Right ventricle myocardium superior (tissue), 1 donor: ENCODE data around the gene CCL23. TPM values are rescaled to one million over a fixed set of nuclear protein-coding genes. Genes with fewer than 3 reads are reported as not detected.
A peak's percentile ranks its signal among the peaks of the same experiment; 100 is the strongest.

Source experiments
- ATAC-seq: fragments of 200-7000 bp; cut with Tn5 transposase; one replicate; pipeline ENCODE4 v1.9.1; 2020; ENCODE audit warnings: mild to moderate bottlenecking; ENCODE audit not compliant: poor library complexity
- DNase-seq: peaks from one replicate; pipeline ENCODE4 v3.0.0-alpha.2; 2020
- intact Hi-C: fragments of 100-400 bp; cut with DNase I; formaldehyde crosslinking; loops from one replicate; pipeline ENCODE4 v1.11.2; 2022
- total RNA-seq: library from RNA; stranded (reverse); fragmentation: NEBNext Ultra II Directional; extraction: Animal tissue kit (Norgen Biotek cat#: 25700); gene quantifications from one replicate; pipeline ENCODE4 v1.2.1, GENCODE V29; 2021
- donor health status: DM: no; HTN: yes; CAD: no; lungs with severe emphysema.

Gene CCL23
- total RNA-seq, 1 donor from 2014 or later, result not detected

GRCh38 chr17:35977509-35977908, 40.3 kb downstream of the CCL23 start:
- intact Hi-C loops, result loop anchor here (5.0 kb wide), 1 partner anchor 170 kb away; no protein-coding TSS in a partner anchor
- DNase-seq (no peak), ATAC-seq (no peak)

GRCh38 chr17:35973333-35974260, 44.2 kb downstream of the CCL23 start:
- no peak for ATAC-seq
- intact Hi-C loops, result loop anchor here (5.0 kb wide), 2 partner anchors 99 to 509 kb away; no protein-coding TSS in a partner anchor
- no peak for DNase-seq

GRCh38 chr17:35972945-35973332, 44.8 kb downstream of the CCL23 start:
- intact Hi-C loops, result loop anchor here (5.0 kb wide), 2 partner anchors 99 to 509 kb away; no protein-coding TSS in a partner anchor
- no peak for DNase-seq
- ATAC-seq, result no peak

- intact Hi-C loops, result loop anchor here (5.0 kb wide), 2 partner anchors 100 to 510 kb away; no protein-coding TSS in a partner anchor
- DNase-seq, result no peak
- ATAC-seq, result no peak
Observed at GRCh38 chr17:35972535-35972934, 45.2 kb downstream of the CCL23 start.

- intact Hi-C loops, result loop anchor here (5.0 kb wide), 2 partner anchors 100 to 510 kb away; no protein-coding TSS in a partner anchor
- no peak for ATAC-seq
Observed at GRCh38 chr17:35972066-35972465, 45.7 kb downstream of the CCL23 start.

DNA sequence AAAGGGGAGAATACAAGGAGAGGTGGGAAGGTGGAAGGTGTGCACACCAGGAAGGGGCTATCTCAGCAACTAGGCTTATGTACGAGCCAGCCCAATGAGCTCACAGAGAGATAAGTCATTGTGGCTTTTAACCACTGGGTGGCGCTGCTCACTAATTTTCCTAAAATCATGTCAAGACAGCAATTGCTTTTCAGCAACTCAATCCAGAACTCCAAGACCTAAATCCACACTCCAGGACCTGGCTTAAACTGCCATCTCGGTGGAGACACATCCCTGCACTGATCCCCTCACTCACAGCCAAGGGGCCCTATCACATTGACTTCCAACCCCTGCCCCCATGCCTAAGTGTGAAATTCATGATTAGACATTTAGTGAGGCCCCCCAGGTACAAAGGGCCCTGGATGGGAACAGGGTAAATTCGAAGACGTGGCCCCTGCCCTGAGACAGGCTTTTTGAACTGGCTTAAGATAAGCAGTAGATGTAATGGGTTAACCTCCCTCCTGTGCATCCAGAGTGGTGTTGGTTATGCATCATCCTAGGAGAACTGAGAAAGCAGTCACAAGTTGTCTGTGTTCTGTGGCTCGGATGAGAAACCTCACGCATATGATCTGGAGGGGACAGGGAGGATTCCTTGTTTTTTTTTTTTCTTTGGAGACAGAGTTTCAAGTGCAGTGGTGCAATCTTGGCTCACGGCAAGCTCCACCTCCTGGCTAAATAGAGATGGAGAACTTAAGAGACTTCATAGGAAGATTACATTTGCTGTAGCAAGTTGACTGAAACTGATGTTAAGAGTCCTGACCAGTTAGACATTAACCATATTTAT, 48.0 kb downstream of the CCL23 start:
- DNase-seq (peak; percentile 69), ATAC-seq (peak; percentile 85)
- intact Hi-C loops, result loop anchor here (5.0 kb wide), 2 partner anchors 103 to 513 kb away; no protein-coding TSS in a partner anchor

More at GRCh38 chr17:35972066-35972465, 45.7 kb downstream of the CCL23 start:
- DNase-seq, result no peak

DNA sequence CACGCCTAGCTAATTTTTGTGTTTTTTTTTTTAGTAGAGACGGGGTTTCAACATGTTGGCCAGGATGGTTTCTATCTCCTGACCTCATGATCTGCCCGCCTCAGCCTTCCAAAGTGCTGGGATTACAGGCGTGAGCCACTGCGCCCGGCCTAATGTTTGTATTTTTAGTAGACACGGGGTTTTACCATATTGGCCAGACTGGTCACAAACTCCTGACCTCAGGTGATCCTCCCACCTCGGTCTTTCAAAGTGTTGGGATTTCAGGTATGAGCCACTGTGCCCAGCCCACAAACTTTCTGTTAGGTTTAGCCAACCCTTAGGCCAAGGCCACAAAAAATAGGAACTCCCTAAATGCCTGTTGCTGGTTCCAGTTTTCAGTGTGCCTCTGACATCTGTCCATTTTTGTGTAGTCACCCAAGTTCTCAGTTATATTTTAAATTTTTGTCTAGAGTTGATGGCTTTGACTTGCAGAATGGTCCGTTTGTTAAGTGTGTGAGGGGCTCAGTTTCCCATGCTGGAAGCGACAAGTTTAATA, 49.2 kb downstream of the CCL23 start:
- DNase-seq, result no peak
- no peak for ATAC-seq
- intact Hi-C loops, result no loop called here

GRCh38 chr17:35965272-35965671, 52.5 kb downstream of the CCL23 start:
- ATAC-seq (no peak), DNase-seq (no peak)
- intact Hi-C loops, result no loop called here

DNA sequence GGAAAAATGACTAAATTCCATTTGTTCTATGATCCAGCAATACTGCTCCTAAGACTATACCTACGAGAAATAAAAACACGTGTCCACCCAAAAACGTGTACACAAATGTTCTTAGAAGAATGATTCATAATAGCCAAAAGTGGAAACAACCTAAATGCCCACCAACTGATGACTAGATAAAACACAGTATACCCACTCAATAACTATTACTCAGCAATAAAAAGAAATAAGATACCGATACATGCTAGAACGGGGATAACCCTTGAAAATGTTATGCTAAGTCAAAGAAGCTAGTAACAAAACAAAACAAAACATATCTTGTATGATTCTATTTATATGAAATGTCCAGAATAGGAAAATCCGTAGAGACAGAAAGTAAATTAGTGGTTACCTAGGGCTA, 54.1 kb downstream of the CCL23 start:
- no peak for DNase-seq
- ATAC-seq, result no peak
- intact Hi-C loops, result no loop called here

Other genes with a start within 250 kb of the CCL23 start
- 1.2 TPM for gene MMP28, start 222.3 kb downstream of the CCL23 start, total RNA-seq
- 94.8 TPM for gene TAF15, start 208.5 kb downstream of the CCL23 start, total RNA-seq
- gene HEATR9, start 149.1 kb downstream of the CCL23 start, total RNA-seq, result not detected
- gene CCL5, start 137.6 kb downstream of the CCL23 start, total RNA-seq, result 1.6 TPM
- not detected for gene RDM1, start 87.2 kb downstream of the CCL23 start, total RNA-seq
- not detected for gene LYZL6, start 74.3 kb downstream of the CCL23 start, total RNA-seq
- not detected for gene CCL16, start 36.5 kb downstream of the CCL23 start, total RNA-seq
- 7.2 TPM for gene CCL14, start 31.2 kb downstream of the CCL23 start, total RNA-seq
- gene CCL15, start 16.4 kb downstream of the CCL23 start, total RNA-seq, result not detected
- 2.7 TPM for gene CCL18, start 46.3 kb upstream of the CCL23 start, total RNA-seq
- 0.27 TPM for gene CCL3, start 72.2 kb upstream of the CCL23 start, total RNA-seq
- 0.62 TPM for gene CCL4, start 85.9 kb upstream of the CCL23 start, total RNA-seq
- 2.2 TPM for gene TBC1D3B, start 158.7 kb upstream of the CCL23 start, total RNA-seq
- not detected for gene CCL3L1, start 178.8 kb upstream of the CCL23 start, total RNA-seq
- gene CCL4L2, start 193.1 kb upstream of the CCL23 start, total RNA-seq, result not detected
- 0.30 TPM for gene TBC1D3I, start 246.6 kb upstream of the CCL23 start, total RNA-seq